ENCODE results near the gene ACAN. TPM values are rescaled to one million over a fixed set of nuclear protein-coding genes. Genes with fewer than 3 reads are reported as not detected.

Gene ACAN
- polyA plus RNA-seq, 3 donors, result not detected

- 12% methylated on average over 9 of the region's 10 CpGs for whole genome bisulfite sequencing (ENCODE audit: insufficient coverage)
Observed at GRCh38 chr15:88803920-88804247, 648 bp downstream of the ACAN start.

DNA sequence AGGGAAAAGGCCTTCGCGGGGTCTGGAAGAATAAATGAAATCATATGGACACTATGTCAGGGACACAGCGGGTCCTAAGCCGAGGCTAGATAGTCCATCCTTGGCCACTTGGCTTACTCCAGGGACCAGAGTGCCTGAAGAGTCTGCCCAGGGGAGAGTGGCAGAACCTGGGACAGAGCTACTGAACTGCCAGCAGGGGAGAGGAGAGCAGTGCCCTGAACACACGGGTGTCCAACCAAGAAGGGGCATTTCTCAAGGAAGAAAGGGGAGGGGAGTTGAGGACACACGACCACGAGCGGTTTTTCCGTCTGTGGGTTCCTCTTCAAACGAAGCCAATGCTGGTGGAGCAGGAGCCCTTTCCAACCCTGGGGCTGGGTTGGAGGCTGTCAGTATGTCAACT is 1.0 kb downstream of the ACAN start:
- Mint-ChIP-seq H3K27ac (peak overlapping the region in 1 of 7 donors; percentile 21), H3K27me3 (ENCODE audit: low read depth in 3 of 3) (peaks cover 49 to 67% (median 53%) of the 10 kb centered on the region in 3 donors), H3K9me3 (peaks cover 0 to 4% (median 2%) of the 10 kb centered on the region in 7 donors), H3K4me1 (peaks cover 2% of the 10 kb centered on the region), H3K36me3 (peaks cover 0 to 3% of the 10 kb centered on the region in 2 donors), H3K4me3 (peak overlapping the region in 1 of 2 donors; percentile 71)
- Histone ChIP-seq H2AFZ (ENCODE audit: insufficient read depth, low read depth, low read length, poor library complexity, severe bottlenecking) (no peak overlapping the region), H3K9me3 (replicated peaks in 1 of 2; ENCODE audit: control insufficient read depth in 1 of 2, insufficient read depth in 1 of 2, low read length in 2 of 2) (peaks cover 0 to 8% of the 10 kb centered on the region in 2 donors), H3K27me3 (ENCODE audit: control insufficient read depth in 2 of 2, insufficient read depth in 2 of 2, low read length in 2 of 2) (peaks cover 30 to 45% of the 10 kb centered on the region in 2 donors), H3K4me3 (replicated peaks in 1 of 3; ENCODE audit: low read depth in 2 of 3, low read length in 3 of 3) (no peak overlapping the region), H3K9ac (ENCODE audit: insufficient read depth, low read length, poor library complexity, severe bottlenecking) (no peak overlapping the region), H3K27ac (ENCODE audit: low read depth in 1 of 2, low read length in 2 of 2) (no peak overlapping the region), H3K79me2 (ENCODE audit: insufficient read depth, low read length) (no peaks in the 10 kb centered on the region), H4K20me1 (ENCODE audit: insufficient read depth, low read length) (no peaks in the 10 kb centered on the region), H3K36me3 (replicated peaks in 1 of 2; ENCODE audit: control insufficient read depth in 1 of 2, insufficient read depth in 2 of 2, low read length in 2 of 2) (no peaks in the 10 kb centered on the region), H3K4me2 (replicated peaks; ENCODE audit: extremely low read depth, low read length, poor library complexity, severe bottlenecking) (no peak overlapping the region), H3K4me1 (ENCODE audit: control insufficient read depth in 1 of 2, insufficient read depth in 2 of 2, low read length in 2 of 2) (no peaks in the 10 kb centered on the region)
- DNase-seq, result no peak
- TF ChIP-seq CTCF (IDR thresholded peaks at IDR 0.05), result no peak
- 59% methylated on average over 3 of the region's 10 CpGs for WGBS (ENCODE audit: insufficient coverage)
- intact Hi-C loops (cut with micrococcal nuclease), result no loop called here

More at GRCh38 chr15:88803920-88804247, 648 bp downstream of the ACAN start:
- Histone ChIP-seq H2AFZ (ENCODE audit: insufficient read depth, low read depth, low read length, poor library complexity, severe bottlenecking) (no peak overlapping the region), H3K79me2 (ENCODE audit: insufficient read depth, low read length) (no peaks in the 10 kb centered on the region), H3K4me2 (replicated peaks; ENCODE audit: extremely low read depth, low read length, poor library complexity, severe bottlenecking) (no peak overlapping the region), H3K9ac (ENCODE audit: insufficient read depth, low read length, poor library complexity, severe bottlenecking) (no peak overlapping the region), H3K27me3 (ENCODE audit: control insufficient read depth in 2 of 2, insufficient read depth in 2 of 2, low read length in 2 of 2) (peaks cover 30 to 47% of the 10 kb centered on the region in 2 donors), H3K27ac (ENCODE audit: low read depth in 1 of 2, low read length in 2 of 2) (no peak overlapping the region), H3K4me3 (replicated peaks in 1 of 3; ENCODE audit: low read depth in 2 of 3, low read length in 3 of 3) (no peak overlapping the region), H3K36me3 (replicated peaks in 1 of 2; ENCODE audit: control insufficient read depth in 1 of 2, insufficient read depth in 2 of 2, low read length in 2 of 2) (no peaks in the 10 kb centered on the region), H4K20me1 (ENCODE audit: insufficient read depth, low read length) (no peaks in the 10 kb centered on the region), H3K4me1 (ENCODE audit: control insufficient read depth in 1 of 2, insufficient read depth in 2 of 2, low read length in 2 of 2) (no peaks in the 10 kb centered on the region), H3K9me3 (replicated peaks in 1 of 2; ENCODE audit: control insufficient read depth in 1 of 2, insufficient read depth in 1 of 2, low read length in 2 of 2) (peaks cover 0 to 8% of the 10 kb centered on the region in 2 donors)
- TF ChIP-seq CTCF (IDR thresholded peaks at IDR 0.05), result no peak
- H3K4me3 Mint-ChIP-seq, result peak overlapping the region in 1 of 2 donors; percentile 71
- peaks cover 0 to 4% (median 2%) of the 10 kb centered on the region in 7 donors for H3K9me3 Mint-ChIP-seq
- no peak overlapping the region for H3K27ac Mint-ChIP-seq
- no peak for DNase-seq
- peaks cover 0 to 3% of the 10 kb centered on the region in 2 donors for H3K36me3 Mint-ChIP-seq
- peaks cover 2% of the 10 kb centered on the region for H3K4me1 Mint-ChIP-seq
- intact Hi-C loops (cut with micrococcal nuclease), result no loop called here
- H3K27me3 Mint-ChIP-seq (ENCODE audit: low read depth in 3 of 3), result peaks cover 49 to 67% (median 53%) of the 10 kb centered on the region in 3 donors

Measured in CD14-positive monocyte (primary cell).